DND-41 (cell line): ENCODE measurements around the gene PPT2.

Source experiments
- ATAC-seq: fragments of 200-7000 bp; cut with Tn5 transposase; 3 replicates; pipeline ENCODE4 v1.9.1; 2021; ENCODE audit warnings: low read depth; ENCODE audit not compliant: insufficient read depth
- DNase-seq: peaks from one replicate; pipeline ENCODE4 v3.0.0-alpha.2; 2020
- H2AFZ ChIP-seq: 2 replicates; pipeline ENCODE4 v1.6.0; 2012; ENCODE audit warnings: low read depth, low read length
- H3K27ac ChIP-seq: 2 replicates; pipeline ENCODE4 v1.5.1; 2012; ENCODE audit warnings: low read length, inconsistent platforms
- H3K27me3 ChIP-seq: fragments of 200-600 bp; sonication (generic); 2 replicates; pipeline ENCODE4 v1.6.0; 2012; ENCODE audit warnings: low read length, mild to moderate bottlenecking, inconsistent platforms; ENCODE audit not compliant: insufficient read depth, poor library complexity
- H3K36me3 ChIP-seq: 2 replicates; pipeline ENCODE4 v1.5.1; 2012; ENCODE audit warnings: low read length, inconsistent platforms; ENCODE audit not compliant: insufficient read depth
- H3K4me1 ChIP-seq: 2 replicates; pipeline ENCODE4 v1.5.1; 2012; ENCODE audit warnings: mild to moderate bottlenecking, low read length; ENCODE audit not compliant: insufficient read depth
- H3K4me2 ChIP-seq: 2 replicates; pipeline ENCODE4 v1.6.0; 2012; ENCODE audit warnings: mild to moderate bottlenecking, moderate library complexity, low read length, inconsistent platforms; ENCODE audit not compliant: insufficient read depth
- H3K4me3 ChIP-seq, 2 experiments: fragments of 200-600 bp in 1 of 2; shearing (Covaris generic) in 1 of 2; 2 replicates each; pipeline ENCODE4 v1.5.1; 2012 to 2016; ENCODE audit warnings: inconsistent platforms in 2 of 2, low read length in 2 of 2, mild to moderate bottlenecking in 2 of 2, low read depth in 1 of 2, moderate library complexity in 1 of 2
- H3K79me2 ChIP-seq: 2 replicates; pipeline ENCODE4 v1.6.0; 2012; ENCODE audit warnings: low read length, inconsistent platforms; ENCODE audit not compliant: insufficient read depth
- H3K9ac ChIP-seq: 2 replicates; pipeline ENCODE4 v1.6.0; 2012; ENCODE audit warnings: low read depth, mild to moderate bottlenecking, inconsistent platforms, low read length, moderate library complexity
- H3K9me3 ChIP-seq: 2 replicates; pipeline ENCODE4 v1.5.1; 2012; ENCODE audit warnings: low read length, moderate library complexity, mild to moderate bottlenecking, inconsistent platforms; ENCODE audit not compliant: insufficient read depth, severe bottlenecking
- H4K20me1 ChIP-seq: 2 replicates; pipeline ENCODE4 v1.6.0; 2012; ENCODE audit warnings: low read length; ENCODE audit not compliant: insufficient read depth
- EZH2 ChIP-seq: IDR thresholded peaks from 3 replicates; pipeline ENCODE4 v1.6.1; 2012; ENCODE audit warnings: borderline replicate concordance, low read depth, mild to moderate bottlenecking, moderate library complexity, low read length, inconsistent platforms; ENCODE audit not compliant: severe bottlenecking
- TF ChIP-seq, protein P1 (sequence below): IDR thresholded peaks from 2 replicates; pipeline ENCODE4 v1.5.1; 2012; ENCODE audit warnings: borderline replicate concordance, low read length, moderate library complexity, mild to moderate bottlenecking; ENCODE audit not compliant: poor library complexity, severe bottlenecking; ENCODE audit errors: extremely low read depth

The PPT2 gene

DNA sequence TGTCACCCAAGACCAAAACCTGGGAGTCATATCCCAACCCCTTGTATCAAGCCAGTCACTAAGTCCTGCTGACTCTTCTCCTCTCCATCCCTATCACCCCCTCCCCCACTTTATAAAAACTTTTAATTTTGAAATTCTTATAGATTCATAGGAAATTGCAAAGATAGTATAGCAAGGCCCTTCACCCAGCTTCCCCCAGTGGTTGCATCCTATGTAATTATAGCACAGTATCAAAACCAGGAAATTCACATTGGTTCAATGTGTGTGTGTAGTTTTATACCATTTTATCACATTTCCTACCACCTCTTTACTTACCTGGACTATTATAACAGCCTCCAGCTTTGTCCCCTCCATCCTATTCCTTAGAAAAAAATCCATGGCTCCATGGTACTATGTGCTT lies 4.1 kb downstream of the PPT2 start:
- ATAC-seq, result no peak

GRCh38 chr6:32163559-32164258 lies 9.8 kb downstream of the PPT2 start:
- Histone ChIP-seq H3K4me2 (no peak overlapping the region), H3K4me3 (no peak overlapping the region), H3K27me3 (no peaks in the 10 kb centered on the region), H3K36me3 (peaks cover 39% of the 10 kb centered on the region), H3K4me1 (no peaks in the 10 kb centered on the region), H2AFZ (no peak overlapping the region), H4K20me1 (no peaks in the 10 kb centered on the region), H3K79me2 (no peaks in the 10 kb centered on the region), H3K9ac (no peak overlapping the region), H3K9me3 (no peaks in the 10 kb centered on the region), H3K27ac (no peak overlapping the region; the same call in 1 of the 2 replicates)
- ATAC-seq (no peak), DNase-seq (no peak)
- TF ChIP-seq, protein P1, sequence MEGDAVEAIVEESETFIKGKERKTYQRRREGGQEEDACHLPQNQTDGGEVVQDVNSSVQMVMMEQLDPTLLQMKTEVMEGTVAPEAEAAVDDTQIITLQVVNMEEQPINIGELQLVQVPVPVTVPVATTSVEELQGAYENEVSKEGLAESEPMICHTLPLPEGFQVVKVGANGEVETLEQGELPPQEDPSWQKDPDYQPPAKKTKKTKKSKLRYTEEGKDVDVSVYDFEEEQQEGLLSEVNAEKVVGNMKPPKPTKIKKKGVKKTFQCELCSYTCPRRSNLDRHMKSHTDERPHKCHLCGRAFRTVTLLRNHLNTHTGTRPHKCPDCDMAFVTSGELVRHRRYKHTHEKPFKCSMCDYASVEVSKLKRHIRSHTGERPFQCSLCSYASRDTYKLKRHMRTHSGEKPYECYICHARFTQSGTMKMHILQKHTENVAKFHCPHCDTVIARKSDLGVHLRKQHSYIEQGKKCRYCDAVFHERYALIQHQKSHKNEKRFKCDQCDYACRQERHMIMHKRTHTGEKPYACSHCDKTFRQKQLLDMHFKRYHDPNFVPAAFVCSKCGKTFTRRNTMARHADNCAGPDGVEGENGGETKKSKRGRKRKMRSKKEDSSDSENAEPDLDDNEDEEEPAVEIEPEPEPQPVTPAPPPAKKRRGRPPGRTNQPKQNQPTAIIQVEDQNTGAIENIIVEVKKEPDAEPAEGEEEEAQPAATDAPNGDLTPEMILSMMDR, result no peak
- TF ChIP-seq EZH2, result no peak

More for the DNA sequence above, 4.1 kb downstream of the PPT2 start:
- Histone ChIP-seq H3K9me3 (no peaks in the 10 kb centered on the region), H3K4me2 (no peak overlapping the region), H3K27ac (no peak overlapping the region), H2AFZ (no peak overlapping the region), H3K4me1 (peaks cover 22% of the 10 kb centered on the region), H3K9ac (no peak overlapping the region), H3K79me2 (peaks cover 23% of the 10 kb centered on the region), H3K36me3 (peaks cover 43% of the 10 kb centered on the region), H4K20me1 (peaks cover 9% of the 10 kb centered on the region; the same call in 1 of the 2 replicates), H3K4me3 (no peak overlapping the region), H3K27me3 (no peaks in the 10 kb centered on the region)
- no peak for DNase-seq
- no peak for TF ChIP-seq EZH2

DNA sequence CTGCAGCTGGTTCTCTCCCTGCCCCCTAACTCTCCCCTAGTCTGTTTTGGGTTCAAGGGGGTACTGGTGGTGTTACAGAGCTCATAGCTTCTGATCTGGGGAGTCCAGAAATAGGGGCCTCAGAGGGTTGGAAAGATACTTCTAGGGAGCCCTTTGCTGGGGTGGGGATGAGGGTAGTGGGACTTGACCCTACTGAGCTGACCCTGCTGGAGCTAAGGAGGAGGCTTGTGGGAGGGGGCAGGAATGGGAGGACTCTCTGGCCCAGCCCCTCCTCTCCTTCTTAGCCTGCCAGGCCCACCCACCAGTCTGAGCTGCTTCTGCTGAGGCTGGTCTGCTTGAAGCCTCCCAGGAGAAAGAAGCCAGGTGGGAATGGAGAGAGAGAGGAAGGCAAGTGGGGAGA lies 10.4 kb downstream of the PPT2 start, which contains the start of gene EGFL8:
Gene EGFL8, plus strand, starts transcription at position 301 of the 400 bp plus-strand sequence. CDS start 1,571 bp downstream, outside the sequence.
- H3K79me2 ChIP-seq, result no peaks in the 10 kb centered on the region
- no peak within 1 kb of the TSS for H2AFZ ChIP-seq
- no peak for DNase-seq
- H3K27me3 ChIP-seq, result no peaks in the 10 kb centered on the region
- H3K9ac ChIP-seq, result no peak within 1 kb of the TSS
- no peaks in the 10 kb centered on the region for H3K4me1 ChIP-seq
- H3K36me3 ChIP-seq, result peaks cover 43% of the 10 kb centered on the region
- no peaks in the 10 kb centered on the region for H3K9me3 ChIP-seq
- no peak within 1 kb of the TSS; the same call in 1 of the 2 replicates for H3K27ac ChIP-seq
- no peak within 1 kb of the TSS for H3K4me2 ChIP-seq
- no peak for TF ChIP-seq EZH2
- TF ChIP-seq, protein P1, result no peak
- H4K20me1 ChIP-seq, result no peaks in the 10 kb centered on the region
- H3K4me3 ChIP-seq, result no peak within 1 kb of the TSS
- no peak for ATAC-seq

DNA sequence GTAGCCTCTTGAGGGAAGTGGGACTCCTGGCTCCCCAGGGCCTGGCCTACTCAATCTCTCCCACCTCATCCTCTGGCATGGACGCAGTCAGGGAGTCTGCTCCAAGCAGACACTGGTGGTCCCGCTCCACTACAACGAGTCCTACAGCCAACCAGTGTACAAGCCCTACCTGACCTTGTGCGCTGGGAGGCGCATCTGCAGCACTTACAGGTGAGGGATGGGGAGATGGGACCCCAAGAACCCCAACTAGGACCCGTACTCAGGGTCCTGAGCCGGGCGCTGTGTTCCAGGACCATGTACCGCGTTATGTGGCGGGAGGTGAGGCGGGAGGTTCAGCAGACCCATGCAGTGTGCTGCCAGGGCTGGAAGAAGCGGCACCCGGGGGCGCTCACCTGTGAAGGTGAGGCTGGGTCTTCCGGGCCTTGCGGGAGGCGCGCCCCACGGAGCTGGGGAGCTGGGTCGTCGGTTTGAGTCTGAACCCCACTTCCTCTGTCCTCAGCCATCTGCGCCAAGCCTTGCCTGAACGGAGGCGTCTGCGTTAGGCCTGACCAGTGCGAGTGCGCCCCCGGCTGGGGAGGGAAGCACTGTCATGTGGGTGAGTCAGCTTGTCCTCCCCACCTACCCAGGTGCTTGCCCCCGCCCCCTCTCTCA lies 12.6 kb downstream of the PPT2 start:
- no peak for TF ChIP-seq EZH2
- TF ChIP-seq, protein P1, result no peak
- no peak; the same call in 2 of the 3 replicates for ATAC-seq
- no peaks in the 10 kb centered on the region for H3K79me2 ChIP-seq
- no peak overlapping the region; the same call in 1 of the 2 replicates for H3K27ac ChIP-seq
- no peak overlapping the region for H2AFZ ChIP-seq
- no peak overlapping the region for H3K9ac ChIP-seq
- H3K4me2 ChIP-seq, result no peak overlapping the region
- no peaks in the 10 kb centered on the region for H4K20me1 ChIP-seq
- H3K9me3 ChIP-seq, result no peaks in the 10 kb centered on the region
- no peaks in the 10 kb centered on the region for H3K4me1 ChIP-seq
- no peaks in the 10 kb centered on the region for H3K27me3 ChIP-seq
- DNase-seq, result peak; percentile 24
- H3K4me3 ChIP-seq, result no peak overlapping the region
- peaks cover 61% of the 10 kb centered on the region for H3K36me3 ChIP-seq
